ENCODE measurements around the gene SMC6. TPM values are rescaled to one million over a fixed set of nuclear protein-coding genes. Genes with fewer than 3 reads are reported as not detected.

SMC6 gene
- total RNA-seq, 1 experiment from 2014 or later: 40.3 TPM

- H3K27ac Mint-ChIP-seq: peak overlapping the region; percentile 29 to 85 (median 45); a peak in 4 of 7 replicates
- no peak for TF ChIP-seq CTCF (conservative IDR thresholded peaks at IDR 0.05)
- no peaks in the 10 kb centered on the region; the same call in 1 of the 2 replicates for H3K4me1 ChIP-seq (ENCODE audit: insufficient read depth, low read length)
- H3K79me2 ChIP-seq (ENCODE audit: insufficient read depth, low read length): no peaks in the 10 kb centered on the region
- no peak overlapping the region for H4K91ac ChIP-seq (ENCODE audit: insufficient read length, low read depth, low read length)
- no peak overlapping the region for H3T11ph ChIP-seq (ENCODE audit: low read length)
- no peak overlapping the region for H4K5ac ChIP-seq (ENCODE audit: insufficient read length, low read depth, low read length)
- H3K36me3 Mint-ChIP-seq (ENCODE audit: insufficient read depth in 1 of 3, low read depth in 3 of 3): peaks cover 4 to 13% (median 7%) of the 10 kb centered on the region in 3 experiments; a peak in 6 of 7 replicates
- H3K27ac ChIP-seq (ENCODE audit: insufficient read length, low read depth, low read length): no peak overlapping the region
- no peak overlapping the region for H3K14ac ChIP-seq (ENCODE audit: insufficient read depth, low read length)
- no peak for DNase-seq
- H3K4me3 Mint-ChIP-seq: no peak overlapping the region
- no peak overlapping the region for H2AK5ac ChIP-seq (ENCODE audit: insufficient read length, low read length)
- no peak overlapping the region for H2AFZ ChIP-seq (ENCODE audit: low read length)
- no peaks in the 10 kb centered on the region for H3K79me1 ChIP-seq (ENCODE audit: insufficient read depth, low read depth, low read length, poor library complexity, severe bottlenecking)
- H3K4me1 Mint-ChIP-seq: peaks cover 16 to 24% of the 10 kb centered on the region in 2 experiments
- no peak overlapping the region for H2BK20ac ChIP-seq (ENCODE audit: low read depth, low read length, poor library complexity, severe bottlenecking)
- H2BK15ac ChIP-seq (ENCODE audit: low read depth, low read length): no peak overlapping the region
- no peak overlapping the region for H3K9ac ChIP-seq (ENCODE audit: extremely low read depth, insufficient read length, low read length)
- H3K23ac ChIP-seq (ENCODE audit: insufficient read length, low read depth, low read length): no peak overlapping the region
- no peak overlapping the region for H2BK5ac ChIP-seq (ENCODE audit: insufficient read length, low read length)
- no peaks in the 10 kb centered on the region for H3K27me3 Mint-ChIP-seq (ENCODE audit: low read depth)
- H2BK120ac ChIP-seq (ENCODE audit: low read depth, low read length, poor library complexity, severe bottlenecking): no peak overlapping the region
- no peak overlapping the region for H3K4ac ChIP-seq (ENCODE audit: low read depth, low read length)
- H3K23me2 ChIP-seq (ENCODE audit: insufficient read length, low read depth, low read length, poor library complexity, severe bottlenecking): no peaks in the 10 kb centered on the region
- H3K27me3 ChIP-seq (ENCODE audit: insufficient read depth, low read length): no peaks in the 10 kb centered on the region
- H4K20me1 ChIP-seq (ENCODE audit: control insufficient read depth, insufficient read depth, insufficient read length): no peaks in the 10 kb centered on the region
- no peaks in the 10 kb centered on the region for H3K9me3 ChIP-seq (ENCODE audit: control insufficient read depth, low read depth, low read length)
- H2BK12ac ChIP-seq (ENCODE audit: insufficient read length, low read depth, low read length): no peak overlapping the region
- H3K4me2 ChIP-seq (ENCODE audit: insufficient read depth, insufficient read length, low read length): no peak overlapping the region
- H3K9me3 Mint-ChIP-seq: no peaks in the 10 kb centered on the region
- no CpG with 5 or more reads among the region's 4 CpGs for WGBS (ENCODE audit: extremely low coverage, insufficient read length, low lambda C conversion rate)
- no peak overlapping the region for H3K56ac ChIP-seq (ENCODE audit: insufficient read length, low read depth, low read length)
- H4K8ac ChIP-seq (replicated peaks; ENCODE audit: insufficient read length, low read depth, low read length): no peak overlapping the region
- H3K18ac ChIP-seq (ENCODE audit: insufficient read length, low read depth, low read length): no peak overlapping the region
Observed at GRCh38 chr2:17644997-17645720, 108.5 kb downstream of the SMC6 start.
